Astrocyte of the spinal cord (primary cell): Measurements from ENCODE around the gene AKAP6.

Experiments used
- DNase-seq: peaks from one replicate; pipeline ENCODE4 v3.0.0; 2011; ENCODE audit warnings: low read depth, low spot score
- H3K4me3 ChIP-seq: 2 replicates; pipeline ENCODE4 v1.5.1; 2011; ENCODE audit warnings: low read depth, mild to moderate bottlenecking, low read length, moderate library complexity
- in situ Hi-C: cut with HindIII; loops from 2 replicates; pipeline ENCODE4 v1.10.0; 2017; ENCODE audit warnings: low sequenced_read_pairs
- TF ChIP-seq, protein P1 (sequence below): IDR thresholded peaks from 2 replicates; pipeline ENCODE4 v1.5.1; 2012; ENCODE audit warnings: low read depth, mild to moderate bottlenecking, low read length, inconsistent platforms

AKAP6 gene

DNA sequence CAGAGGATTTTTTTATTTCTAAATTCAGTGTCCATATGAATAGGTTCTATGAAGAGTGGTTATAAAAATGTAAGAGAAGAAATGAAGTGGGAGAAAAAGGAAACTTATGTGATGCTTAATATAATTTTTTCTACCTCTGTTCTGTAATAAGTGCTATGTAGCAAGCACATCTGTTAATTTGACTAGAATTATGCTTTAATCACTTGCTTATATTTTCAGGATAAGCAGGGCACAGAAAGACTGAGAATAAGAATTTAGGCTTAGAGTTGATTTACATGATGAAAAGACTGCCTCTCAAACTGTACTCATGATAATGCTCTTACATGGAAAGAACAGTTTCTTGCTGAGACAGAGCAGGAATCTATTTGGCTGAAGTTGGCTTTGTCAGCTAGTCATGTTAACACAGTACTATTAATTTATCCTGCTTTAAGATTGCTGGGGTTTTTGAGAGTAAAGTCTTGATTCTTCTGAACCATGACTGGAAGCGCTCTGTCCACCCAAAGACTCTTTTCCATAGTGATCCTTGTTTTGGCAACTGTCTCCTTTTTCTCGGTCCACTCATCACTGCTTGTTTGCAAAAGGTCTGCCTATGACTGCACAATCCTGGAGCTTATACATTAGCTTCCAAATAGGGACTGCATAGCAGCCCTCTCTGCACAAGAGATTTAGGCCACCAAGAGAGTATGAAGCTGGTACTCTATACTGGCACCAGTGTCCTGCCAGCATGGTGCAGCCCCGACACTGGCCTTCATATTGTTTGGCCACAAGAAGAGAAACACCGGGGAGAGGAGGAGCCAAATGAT is 98.8 kb downstream of the AKAP6 start:
- peak; percentile 47 for DNase-seq
- in situ Hi-C loops: no loop called here

DNA sequence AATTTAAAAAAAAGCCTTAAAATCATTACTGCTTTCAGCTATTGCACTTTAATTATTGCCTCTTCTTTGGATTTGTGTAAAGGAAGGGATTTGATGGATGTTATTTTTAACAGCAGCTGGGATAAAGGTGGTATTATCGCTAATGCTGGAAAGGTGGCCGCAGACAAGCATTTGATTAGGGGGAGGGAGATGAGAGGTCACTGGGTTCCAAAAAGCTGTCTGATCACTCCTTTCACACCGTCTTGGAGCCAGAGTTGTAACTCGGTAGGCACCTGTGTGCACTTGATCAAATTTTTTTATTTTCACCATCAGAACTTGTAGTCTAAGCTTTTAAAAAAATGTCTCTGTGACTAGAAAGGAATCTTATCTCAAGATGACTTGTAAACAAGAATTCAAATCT is 99.8 kb downstream of the AKAP6 start:
- no peak overlapping the region for H3K4me3 ChIP-seq
- in situ Hi-C loops: no loop called here
- TF ChIP-seq, protein P1, sequence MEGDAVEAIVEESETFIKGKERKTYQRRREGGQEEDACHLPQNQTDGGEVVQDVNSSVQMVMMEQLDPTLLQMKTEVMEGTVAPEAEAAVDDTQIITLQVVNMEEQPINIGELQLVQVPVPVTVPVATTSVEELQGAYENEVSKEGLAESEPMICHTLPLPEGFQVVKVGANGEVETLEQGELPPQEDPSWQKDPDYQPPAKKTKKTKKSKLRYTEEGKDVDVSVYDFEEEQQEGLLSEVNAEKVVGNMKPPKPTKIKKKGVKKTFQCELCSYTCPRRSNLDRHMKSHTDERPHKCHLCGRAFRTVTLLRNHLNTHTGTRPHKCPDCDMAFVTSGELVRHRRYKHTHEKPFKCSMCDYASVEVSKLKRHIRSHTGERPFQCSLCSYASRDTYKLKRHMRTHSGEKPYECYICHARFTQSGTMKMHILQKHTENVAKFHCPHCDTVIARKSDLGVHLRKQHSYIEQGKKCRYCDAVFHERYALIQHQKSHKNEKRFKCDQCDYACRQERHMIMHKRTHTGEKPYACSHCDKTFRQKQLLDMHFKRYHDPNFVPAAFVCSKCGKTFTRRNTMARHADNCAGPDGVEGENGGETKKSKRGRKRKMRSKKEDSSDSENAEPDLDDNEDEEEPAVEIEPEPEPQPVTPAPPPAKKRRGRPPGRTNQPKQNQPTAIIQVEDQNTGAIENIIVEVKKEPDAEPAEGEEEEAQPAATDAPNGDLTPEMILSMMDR: no peak
- no peak for DNase-seq

More for the DNA sequence above, 98.8 kb downstream of the AKAP6 start:
- no peak overlapping the region for H3K4me3 ChIP-seq
- TF ChIP-seq, protein P1: no peak

- TF ChIP-seq, protein P1: no peak
- H3K4me3 ChIP-seq: no peak overlapping the region
- in situ Hi-C loops: no loop called here
- DNase-seq: peak; percentile 90
Measured at GRCh38 chr14:32430326-32430725, 101.2 kb downstream of the AKAP6 start.

GRCh38 chr14:32432813-32433538 is 103.9 kb downstream of the AKAP6 start:
- TF ChIP-seq, protein P1: no peak
- H3K4me3 ChIP-seq: no peak overlapping the region
- in situ Hi-C loops: no loop called here
- DNase-seq: no peak

- H3K4me3 ChIP-seq: no peak overlapping the region
- TF ChIP-seq, protein P1: no peak
- no peak for DNase-seq
- in situ Hi-C loops: no loop called here
Measured at GRCh38 chr14:32434180-32434579, 105.1 kb downstream of the AKAP6 start.

GRCh38 chr14:32434880-32435279 is 105.8 kb downstream of the AKAP6 start:
- DNase-seq: no peak
- TF ChIP-seq, protein P1: no peak
- in situ Hi-C loops: no loop called here
- no peak overlapping the region for H3K4me3 ChIP-seq
